CD4-positive, alpha-beta T cell treated with Interleukin-1 beta for 1 hour (primary cell): ENCODE results near the gene BLOC1S2.
"Not testable (repeated sequence)": the region's sequence is repeated elsewhere in the genome, so short reads cannot be mapped to it uniquely, and the experiment has no call there.

ENCODE experiments used
- DNase-seq, 2 donors: peaks; one replicate each; pipeline ENCODE4 v3.0.0-alpha.2; 2020 to 2022

BLOC1S2 gene

DNA sequence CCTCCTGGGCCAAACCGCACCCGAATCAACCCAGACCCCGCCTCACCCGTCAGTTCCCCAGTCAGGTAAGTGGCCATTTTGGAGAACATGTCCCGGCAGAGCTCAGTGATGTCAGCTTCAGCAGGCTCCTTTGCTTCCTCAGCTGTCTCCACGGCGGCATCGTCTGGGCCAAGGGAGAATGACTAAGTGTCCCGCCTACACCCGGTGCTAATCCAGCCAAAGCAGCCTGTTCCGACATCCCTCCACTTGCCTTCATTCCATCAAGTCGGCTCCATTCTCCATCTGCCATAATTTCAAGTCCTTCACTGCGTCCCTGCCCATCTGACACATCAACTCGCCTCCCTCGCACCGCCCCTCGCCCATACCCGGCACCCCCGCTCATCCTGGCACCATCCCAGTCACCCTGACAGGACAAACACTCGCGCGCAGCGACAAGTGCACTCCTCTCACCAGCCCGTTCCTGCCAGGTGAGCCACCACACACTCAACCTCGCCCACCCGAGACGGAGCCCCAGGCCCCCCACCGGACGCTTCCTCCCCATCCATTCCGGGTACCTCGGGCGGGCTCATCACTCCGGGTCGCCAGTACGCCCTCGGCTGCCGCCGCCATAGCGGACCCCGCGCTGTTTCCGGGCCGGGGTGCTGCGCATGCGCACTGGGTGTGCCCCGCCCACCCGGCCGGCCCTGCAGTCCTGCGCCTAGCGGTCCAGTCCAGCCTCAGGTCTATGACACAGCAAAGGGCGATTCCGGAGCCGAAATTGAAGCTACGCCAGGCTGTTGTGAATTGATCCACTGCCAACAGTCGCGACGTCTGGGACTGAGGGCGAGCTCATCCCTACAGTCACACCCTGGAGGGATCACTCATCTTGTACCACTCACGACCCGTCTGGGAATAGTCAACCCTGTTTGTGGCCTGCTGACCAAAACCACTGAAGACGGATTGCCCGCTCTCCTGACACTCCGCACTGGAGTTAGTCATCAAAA, at the start of gene BLOC1S2:
Gene BLOC1S2, minus strand, starts transcription at position 630 of the 983 bp plus-strand sequence. Its CDS starts 21 bp downstream, at position 609.
- DNase-seq: peak; percentile 88

GRCh38 chr10:100334762-100335161, 48.3 kb upstream of the BLOC1S2 start:
- DNase-seq: no peak

DNA sequence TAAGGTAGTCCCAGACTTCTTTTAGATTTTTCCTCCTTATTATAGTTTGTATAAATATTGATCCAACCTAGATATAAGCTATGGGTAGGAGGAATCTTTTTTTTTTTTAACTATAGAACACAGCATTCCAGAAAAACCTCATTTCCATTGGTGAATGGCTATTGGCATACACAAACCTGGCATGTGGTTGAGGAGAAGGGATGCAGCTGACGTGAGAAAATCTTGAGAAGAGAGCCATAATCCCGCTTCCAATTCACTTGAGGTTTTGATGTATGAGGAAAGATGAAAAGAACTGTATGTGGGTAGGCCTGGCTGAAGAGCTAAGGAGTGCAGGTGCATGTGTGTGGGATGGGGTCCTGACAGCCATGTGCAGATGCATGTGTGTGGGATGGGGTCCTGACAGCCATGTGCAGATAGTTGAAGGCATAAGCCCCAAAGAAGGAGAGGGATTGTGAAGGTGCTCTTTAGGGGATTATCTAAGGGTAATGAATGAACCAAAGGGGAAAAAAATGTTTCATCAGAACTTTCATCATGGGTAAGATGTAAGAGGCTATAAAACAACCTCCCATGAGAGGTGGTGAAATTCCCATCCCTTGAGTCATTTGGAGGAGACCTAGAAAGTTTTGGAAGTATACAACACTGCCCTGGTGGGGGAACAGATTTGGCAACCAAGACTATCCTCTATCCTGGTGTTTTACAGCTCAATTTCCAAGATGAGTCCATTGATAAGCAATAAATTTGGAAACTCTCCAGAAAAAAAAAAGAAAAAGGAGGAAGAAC, 47.4 kb upstream of the BLOC1S2 start:
- DNase-seq: no peak

- no peak for DNase-seq
These were observed 46.6 kb upstream of the BLOC1S2 start for GRCh38 chr10:100333106-100333505.

GRCh38 chr10:100330079-100330478, 43.6 kb upstream of the BLOC1S2 start, which contains the start of gene PKD2L1:
TSS of gene PKD2L1 (minus strand) at chr10:100330228. CDS start at chr10:100330103, 125 bp downstream.
- DNase-seq: no peak

DNA sequence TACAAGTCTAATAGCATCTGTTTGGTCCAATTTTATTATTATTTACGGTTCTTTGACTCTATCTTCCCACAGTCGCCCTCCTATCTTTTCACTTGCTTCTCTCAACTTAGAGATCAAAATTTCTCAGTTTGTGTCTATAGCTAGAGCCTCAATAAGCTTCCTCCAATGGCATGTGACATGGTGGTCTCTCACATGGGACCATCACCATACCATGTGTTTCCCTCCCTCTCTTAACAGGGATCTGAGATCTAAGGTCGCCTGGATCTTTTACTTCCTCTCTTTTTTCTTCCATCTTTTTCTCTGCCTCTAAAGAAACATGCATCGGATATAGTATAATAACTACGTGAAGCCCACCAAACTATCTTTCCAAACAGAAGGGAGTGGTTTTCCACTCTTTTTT, 41.7 kb upstream of the BLOC1S2 start:
- no peak for DNase-seq

DNA sequence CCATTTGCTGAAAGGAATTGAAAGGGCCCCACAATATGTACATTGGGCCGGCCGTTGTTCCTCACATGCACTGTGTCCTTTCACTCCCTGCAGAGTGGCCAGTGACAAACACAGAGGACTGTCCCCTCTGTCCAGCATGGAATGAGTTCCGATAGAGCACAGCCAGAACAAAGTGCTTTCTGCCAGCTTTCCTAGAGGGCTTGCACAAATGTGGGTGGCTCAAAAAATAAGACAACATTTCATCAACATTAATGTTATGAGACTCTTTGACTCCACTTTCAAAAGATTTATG, 41.2 kb upstream of the BLOC1S2 start:
- DNase-seq: no peak

DNA sequence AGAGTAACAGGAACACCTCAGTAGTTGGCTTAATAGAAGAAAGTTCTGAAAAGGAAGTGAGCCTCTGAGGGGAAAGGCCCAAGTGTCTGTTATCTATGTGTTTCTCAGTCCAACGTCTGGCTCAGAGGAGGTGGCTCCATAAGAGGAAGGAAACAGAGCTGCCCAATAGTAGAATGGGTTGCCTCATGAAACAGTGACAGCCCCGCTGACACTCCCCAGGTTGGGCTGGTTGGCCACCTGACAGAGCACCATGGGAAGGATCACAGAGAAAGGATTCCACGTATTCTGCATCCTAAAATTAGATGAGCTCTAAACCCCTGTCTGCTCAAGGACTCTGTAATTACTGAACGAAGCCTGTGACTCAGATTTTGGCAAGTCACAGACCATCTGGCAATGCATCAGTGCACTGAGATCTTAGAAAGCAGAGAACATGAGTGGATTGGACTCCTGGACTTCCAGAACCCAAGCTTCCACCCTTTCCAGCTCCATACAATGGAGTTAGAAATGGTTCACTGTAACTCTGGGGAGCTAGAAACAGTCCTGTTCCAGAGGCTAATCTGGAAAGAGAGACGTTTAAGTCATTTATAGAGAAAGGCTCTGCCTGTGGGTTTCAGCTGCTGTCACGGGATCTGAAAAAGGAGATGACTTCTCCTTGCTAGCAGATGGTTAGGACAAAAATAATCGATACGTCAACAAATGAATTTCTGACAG, 40.7 kb upstream of the BLOC1S2 start:
- DNase-seq: peak; percentile 17 to 69

GRCh38 chr10:100325158-100325557, 38.7 kb upstream of the BLOC1S2 start:
- no peak for DNase-seq

- no peak for DNase-seq
These were observed 33.4 kb upstream of the BLOC1S2 start for GRCh38 chr10:100319707-100320402.

- no peak for DNase-seq
These were observed 31.7 kb upstream of the BLOC1S2 start for GRCh38 chr10:100318207-100318606.

- DNase-seq: no peak
These were observed 29.1 kb upstream of the BLOC1S2 start for GRCh38 chr10:100315615-100316014.

- DNase-seq: no peak
These were observed 24.8 kb upstream of the BLOC1S2 start for GRCh38 chr10:100311298-100311697.

- DNase-seq: no peak
These were observed 21.2 kb upstream of the BLOC1S2 start for GRCh38 chr10:100307684-100308083.

DNA sequence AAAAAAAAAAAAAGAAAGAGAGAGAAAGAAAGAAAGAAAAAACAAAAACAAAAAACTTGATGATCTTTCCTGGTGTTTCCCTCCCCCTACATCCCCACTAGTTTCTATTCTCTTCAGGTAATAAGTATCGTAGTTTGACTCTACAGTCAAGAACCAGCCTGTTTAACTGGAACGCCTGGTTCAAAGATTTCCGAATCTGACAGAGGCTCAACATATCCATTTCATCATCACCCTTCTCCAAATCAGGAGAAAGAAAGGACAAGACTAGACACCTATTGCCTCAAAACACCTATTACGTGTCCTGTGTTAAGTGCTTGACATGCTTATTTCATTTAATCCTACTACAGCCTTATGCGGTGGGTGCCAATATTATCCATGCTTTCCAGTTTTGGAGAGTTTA, 20.4 kb upstream of the BLOC1S2 start:
- DNase-seq: no peak

- DNase-seq: no peak
These were observed 17.9 kb upstream of the BLOC1S2 start for GRCh38 chr10:100304414-100304813.

GRCh38 chr10:100303724-100304319, 17.3 kb upstream of the BLOC1S2 start:
- DNase-seq: no peak

GRCh38 chr10:100301123-100301522, 14.6 kb upstream of the BLOC1S2 start:
- DNase-seq: not testable (repeated sequence)

DNA sequence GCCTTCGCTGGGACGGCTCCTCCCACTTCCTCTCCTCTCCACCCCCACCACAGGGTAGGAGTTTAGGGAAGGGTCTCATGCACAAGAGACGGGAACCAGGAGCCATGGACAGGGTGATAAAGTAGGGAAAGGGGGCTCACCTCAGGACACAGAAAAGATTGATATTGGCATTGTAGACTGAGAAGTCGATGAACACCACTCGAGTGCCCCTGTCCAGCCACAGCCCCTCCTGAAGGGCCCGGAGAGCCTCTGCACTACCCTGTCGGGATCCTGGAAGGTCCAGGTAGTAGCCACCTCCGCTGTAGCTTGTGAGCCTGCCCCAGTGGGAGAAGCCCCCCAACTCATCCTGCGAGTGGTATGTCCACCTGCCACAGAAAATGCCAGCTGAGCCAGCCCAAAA, 10.8 kb upstream of the BLOC1S2 start:
- DNase-seq: no peak

GRCh38 chr10:100293066-100293465, 6.6 kb upstream of the BLOC1S2 start:
- no peak for DNase-seq

DNA sequence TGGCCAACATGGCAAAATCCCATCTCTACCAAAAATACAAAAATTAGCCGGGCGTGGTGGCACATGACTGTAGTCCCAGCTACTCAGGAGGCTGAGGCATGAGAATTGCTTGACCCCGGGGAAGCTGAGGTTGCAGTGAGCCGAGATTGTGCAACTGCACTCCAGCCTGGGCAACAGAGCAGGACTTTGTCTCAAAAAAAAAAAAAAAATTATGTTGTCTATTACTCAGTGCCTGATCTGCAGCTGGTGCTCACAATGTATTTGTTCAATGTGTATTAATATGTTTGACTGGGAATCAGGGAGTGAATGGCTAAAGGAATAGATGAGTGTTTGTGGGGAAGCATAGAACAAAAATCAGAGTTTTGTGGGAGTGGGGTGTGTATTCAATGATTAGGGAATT, 5.8 kb upstream of the BLOC1S2 start:
- peak in 1 of 2 donors; percentile 35 for DNase-seq

- no peak for DNase-seq
These were observed 4.9 kb upstream of the BLOC1S2 start for GRCh38 chr10:100291356-100291755.
